ENCODE data around the gene SKP1. TPM values are rescaled to one million over a fixed set of nuclear protein-coding genes. Genes with fewer than 3 reads are reported as not detected.
"Not testable (repeated sequence)": the region's sequence is repeated elsewhere in the genome, so short reads cannot be mapped to it uniquely, and the experiment has no call there.

The SKP1 gene
- total RNA-seq, 1 donor from 2014 or later: 358 TPM

GRCh38 chr5:134153241-134153640 is 23.5 kb downstream of the SKP1 start:
- H3K36me3 Mint-ChIP-seq (ENCODE audit: insufficient read depth): peaks cover 19% of the 10 kb centered on the region
- no peak overlapping the region for H3K27ac Mint-ChIP-seq
- DNase-seq (ENCODE audit: low spot score, unreplicated experiment): no peak
- no peaks in the 10 kb centered on the region for H3K27me3 Mint-ChIP-seq
- peaks cover 11% of the 10 kb centered on the region for H3K4me1 Mint-ChIP-seq (ENCODE audit: low read depth)
- no peaks in the 10 kb centered on the region for H3K9me3 Mint-ChIP-seq (ENCODE audit: low read depth)
- no peak overlapping the region for H3K4me3 Mint-ChIP-seq (ENCODE audit: low read depth)
- TF ChIP-seq, protein P1, sequence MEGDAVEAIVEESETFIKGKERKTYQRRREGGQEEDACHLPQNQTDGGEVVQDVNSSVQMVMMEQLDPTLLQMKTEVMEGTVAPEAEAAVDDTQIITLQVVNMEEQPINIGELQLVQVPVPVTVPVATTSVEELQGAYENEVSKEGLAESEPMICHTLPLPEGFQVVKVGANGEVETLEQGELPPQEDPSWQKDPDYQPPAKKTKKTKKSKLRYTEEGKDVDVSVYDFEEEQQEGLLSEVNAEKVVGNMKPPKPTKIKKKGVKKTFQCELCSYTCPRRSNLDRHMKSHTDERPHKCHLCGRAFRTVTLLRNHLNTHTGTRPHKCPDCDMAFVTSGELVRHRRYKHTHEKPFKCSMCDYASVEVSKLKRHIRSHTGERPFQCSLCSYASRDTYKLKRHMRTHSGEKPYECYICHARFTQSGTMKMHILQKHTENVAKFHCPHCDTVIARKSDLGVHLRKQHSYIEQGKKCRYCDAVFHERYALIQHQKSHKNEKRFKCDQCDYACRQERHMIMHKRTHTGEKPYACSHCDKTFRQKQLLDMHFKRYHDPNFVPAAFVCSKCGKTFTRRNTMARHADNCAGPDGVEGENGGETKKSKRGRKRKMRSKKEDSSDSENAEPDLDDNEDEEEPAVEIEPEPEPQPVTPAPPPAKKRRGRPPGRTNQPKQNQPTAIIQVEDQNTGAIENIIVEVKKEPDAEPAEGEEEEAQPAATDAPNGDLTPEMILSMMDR (IDR thresholded peaks at IDR 0.05; ENCODE audit: unreplicated experiment): no peak

DNA sequence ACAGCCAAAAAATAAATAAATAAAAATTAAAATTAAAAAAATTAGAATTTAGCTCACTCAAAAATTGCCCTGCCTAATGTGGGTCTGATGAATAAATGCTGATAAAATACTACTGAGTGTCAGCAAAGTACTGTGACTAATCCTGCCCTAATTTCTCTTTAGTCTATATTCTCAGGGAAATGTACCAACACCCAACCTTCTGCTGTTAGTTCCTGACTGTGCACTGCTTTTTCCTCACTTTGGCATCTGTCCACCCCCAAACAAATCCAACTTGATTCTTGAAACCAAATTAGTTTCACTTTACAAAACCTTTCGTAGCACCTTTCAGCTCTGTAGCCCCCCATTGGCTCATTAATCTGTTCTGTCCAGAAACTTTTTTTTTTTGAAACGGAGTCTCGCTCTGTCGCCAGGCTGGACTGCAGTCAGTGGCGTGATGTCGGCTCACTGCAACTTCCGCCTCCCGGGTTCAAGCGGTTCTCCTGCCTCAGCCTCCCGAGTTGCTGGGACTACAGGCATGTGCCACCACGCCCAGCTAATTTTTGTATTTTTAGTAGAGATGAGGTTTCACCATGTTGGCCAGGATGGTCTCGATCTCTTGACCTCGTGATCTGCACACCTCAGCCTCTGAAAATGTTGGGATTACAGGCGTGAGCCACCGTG is 24.4 kb downstream of the SKP1 start:
- not testable (repeated sequence) for H3K27me3 Mint-ChIP-seq; H3K4me3 Mint-ChIP-seq (ENCODE audit: low read depth); DNase-seq (ENCODE audit: low spot score, unreplicated experiment); H3K9me3 Mint-ChIP-seq (ENCODE audit: low read depth); H3K27ac Mint-ChIP-seq
- peaks cover 17% of the 10 kb centered on the region for H3K36me3 Mint-ChIP-seq (ENCODE audit: insufficient read depth)
- H3K4me1 Mint-ChIP-seq (ENCODE audit: low read depth): peaks cover 11% of the 10 kb centered on the region

DNA sequence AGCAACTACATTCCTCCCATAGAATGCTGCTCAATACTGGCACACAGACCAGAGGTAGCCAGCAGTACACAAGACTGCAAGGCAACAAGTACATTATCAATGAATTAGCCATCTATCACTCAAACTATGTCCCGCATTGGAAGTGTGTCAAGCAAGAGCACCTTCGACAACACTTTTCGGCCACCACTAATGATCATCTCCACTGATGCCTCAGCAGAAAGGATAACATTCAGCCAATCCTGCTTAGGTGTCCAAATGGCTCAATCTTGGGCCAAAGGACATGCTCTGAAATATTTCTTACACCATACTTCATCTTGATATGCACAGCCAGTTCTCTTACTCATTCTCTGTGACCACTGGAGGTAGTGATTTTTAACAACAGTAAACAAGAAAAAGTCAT is 25.0 kb downstream of the SKP1 start:
- TF ChIP-seq, protein P1 (IDR thresholded peaks at IDR 0.05; ENCODE audit: unreplicated experiment): no peak
- Mint-ChIP-seq H3K27ac (no peak overlapping the region), H3K4me3 (ENCODE audit: low read depth) (no peak overlapping the region), H3K4me1 (ENCODE audit: low read depth) (peaks cover 11% of the 10 kb centered on the region), H3K36me3 (ENCODE audit: insufficient read depth) (peaks cover 17% of the 10 kb centered on the region), H3K9me3 (ENCODE audit: low read depth) (no peaks in the 10 kb centered on the region), H3K27me3 (no peaks in the 10 kb centered on the region)
- DNase-seq (ENCODE audit: low spot score, unreplicated experiment): no peak

- no peaks in the 10 kb centered on the region for H3K27me3 Mint-ChIP-seq
- peaks cover 14% of the 10 kb centered on the region for H3K36me3 Mint-ChIP-seq (ENCODE audit: insufficient read depth)
- H3K27ac Mint-ChIP-seq: peak overlapping the region; percentile 77
- no peak overlapping the region for H3K4me3 Mint-ChIP-seq (ENCODE audit: low read depth)
- peaks cover 11% of the 10 kb centered on the region for H3K4me1 Mint-ChIP-seq (ENCODE audit: low read depth)
- H3K9me3 Mint-ChIP-seq (ENCODE audit: low read depth): no peaks in the 10 kb centered on the region
- TF ChIP-seq, protein P1 (IDR thresholded peaks at IDR 0.05; ENCODE audit: unreplicated experiment): no peak
- no peak for DNase-seq (ENCODE audit: low spot score, unreplicated experiment)
Measured at GRCh38 chr5:134149571-134150303, 27.0 kb downstream of the SKP1 start.

- peak overlapping the region; percentile 77 for H3K27ac Mint-ChIP-seq
- no peak overlapping the region for H3K4me3 Mint-ChIP-seq (ENCODE audit: low read depth)
- peaks cover 14% of the 10 kb centered on the region for H3K36me3 Mint-ChIP-seq (ENCODE audit: insufficient read depth)
- no peaks in the 10 kb centered on the region for H3K9me3 Mint-ChIP-seq (ENCODE audit: low read depth)
- TF ChIP-seq, protein P1 (IDR thresholded peaks at IDR 0.05; ENCODE audit: unreplicated experiment): no peak
- peaks cover 11% of the 10 kb centered on the region for H3K4me1 Mint-ChIP-seq (ENCODE audit: low read depth)
- DNase-seq (ENCODE audit: low spot score, unreplicated experiment): no peak
- H3K27me3 Mint-ChIP-seq: no peaks in the 10 kb centered on the region
Measured at GRCh38 chr5:134148986-134149539, 27.7 kb downstream of the SKP1 start.

All from progenitor cell of endocrine pancreas (in vitro differentiated cells).